MM.1S (cell line): ENCODE measurements around the gene DCTN1.

Source experiments
- DNase-seq: peaks from one replicate; pipeline ENCODE4 v3.0.0-alpha.2; 2015
- H2AFZ ChIP-seq: fragments of 300-600 bp; sonication (generic); 2 replicates; pipeline ENCODE4 v1.6.0; 2016; ENCODE audit warnings: antibody characterized with exemption, low read length
- H3F3A ChIP-seq: fragments of 300-600 bp; sonication (generic); 2 replicates; pipeline ENCODE4 v1.6.1; 2016; ENCODE audit warnings: mild to moderate bottlenecking, antibody characterized with exemption, low read length, moderate library complexity, mixed read lengths; ENCODE audit not compliant: insufficient read depth
- H3K27ac ChIP-seq: fragments of 300-600 bp; sonication (generic); 2 replicates; pipeline ENCODE4 v1.5.1; 2016; ENCODE audit warnings: mild to moderate bottlenecking, low read length
- H3K27me3 ChIP-seq: fragments of 300-600 bp; sonication (generic); replicated peaks from 2 replicates; pipeline ENCODE4 v1.6.0; 2016; ENCODE audit warnings: low read length; ENCODE audit not compliant: insufficient read depth
- H3K36me3 ChIP-seq: fragments of 300-600 bp; sonication (generic); replicated peaks from 2 replicates; pipeline ENCODE4 v1.6.1; 2016; ENCODE audit warnings: mild to moderate bottlenecking, low read length, mixed read lengths; ENCODE audit not compliant: insufficient read depth
- H3K4me1 ChIP-seq: fragments of 300-600 bp; sonication (generic); 2 replicates; pipeline ENCODE4 v1.6.1; 2016; ENCODE audit warnings: low read length, mixed read lengths
- H3K4me2 ChIP-seq: fragments of 300-600 bp; sonication (generic); 2 replicates; pipeline ENCODE4 v1.6.0; 2016; ENCODE audit warnings: low read depth, low read length
- H3K4me3 ChIP-seq: fragments of 300-600 bp; sonication (generic); 2 replicates; pipeline ENCODE4 v1.5.1; 2016; ENCODE audit warnings: low read length, mixed read lengths
- H3K79me2 ChIP-seq: fragments of 300-600 bp; sonication (generic); 2 replicates; pipeline ENCODE4 v1.6.1; 2016; ENCODE audit warnings: mixed run types, low read length, mixed read lengths
- H3K9ac ChIP-seq: fragments of 300-600 bp; sonication (generic); 2 replicates; pipeline ENCODE4 v1.6.1; 2016; ENCODE audit warnings: low read length, mixed read lengths
- H3K9me2 ChIP-seq: fragments of 300-600 bp; sonication (generic); replicated peaks from 2 replicates; pipeline ENCODE4 v1.6.1; 2016; ENCODE audit warnings: mild to moderate bottlenecking, low read length, mixed read lengths; ENCODE audit not compliant: insufficient read depth
- H3K9me3 ChIP-seq: fragments of 300-600 bp; sonication (generic); replicated peaks from 2 replicates; pipeline ENCODE4 v1.6.1; 2016; ENCODE audit warnings: mild to moderate bottlenecking, low read length, mixed read lengths; ENCODE audit not compliant: insufficient read depth
- H4K20me1 ChIP-seq: fragments of 300-600 bp; sonication (generic); 2 replicates; pipeline ENCODE4 v1.6.1; 2016; ENCODE audit warnings: mild to moderate bottlenecking, low read length, moderate library complexity, mixed read lengths; ENCODE audit not compliant: insufficient read depth
- CTCF ChIP-seq: fragments of 300-600 bp; sonication (generic); IDR thresholded peaks from 2 replicates; pipeline ENCODE4 v1.5.1; 2016; ENCODE audit warnings: antibody characterized with exemption, low read length, mixed read lengths
- EZH2 ChIP-seq: fragments of 300-600 bp; sonication (generic); optimal IDR thresholded peaks from 2 replicates; pipeline ENCODE3; 2017; ENCODE audit warnings: low read depth, mild to moderate bottlenecking, antibody characterized with exemption, low read length, mixed read lengths
- EZH2phosphoT487 ChIP-seq: fragments of 300-600 bp; sonication (generic); IDR thresholded peaks from 2 replicates; pipeline ENCODE4 v1.6.1; 2018; ENCODE audit warnings: antibody characterized with exemption, low read length

DCTN1 gene

GRCh38 chr2:74420006-74420405 is 39.9 kb upstream of the DCTN1 start:
- Histone ChIP-seq H3K4me3 (no peak overlapping the region), H3K27ac (no peak overlapping the region; the same call in 1 of the 2 replicates), H3K9me2 (no peaks in the 10 kb centered on the region), H3K4me2 (no peak overlapping the region), H3K79me2 (no peaks in the 10 kb centered on the region), H3K9me3 (no peaks in the 10 kb centered on the region), H3K27me3 (no peaks in the 10 kb centered on the region), H3K9ac (no peak overlapping the region), H2AFZ (no peak overlapping the region), H3K4me1 (peaks cover 16% of the 10 kb centered on the region), H4K20me1 (no peaks in the 10 kb centered on the region), H3K36me3 (no peaks in the 10 kb centered on the region), H3F3A (peaks cover 8% of the 10 kb centered on the region; the same call in 1 of the 2 replicates)
- no peak for DNase-seq
- TF ChIP-seq EZH2phosphoT487, result no peak
- TF ChIP-seq EZH2, result no peak
- TF ChIP-seq CTCF, result no peak

GRCh38 chr2:74419345-74419744 is 39.2 kb upstream of the DCTN1 start:
- no peaks in the 10 kb centered on the region for H3K79me2 ChIP-seq
- peak overlapping the region; percentile 33; the same call in 1 of the 2 replicates for H3K4me2 ChIP-seq

GRCh38 chr2:74418312-74418711 is 38.2 kb upstream of the DCTN1 start:
- TF ChIP-seq EZH2, result no peak
- no peak for TF ChIP-seq CTCF
- no peak for TF ChIP-seq EZH2phosphoT487
- DNase-seq, result no peak
- H3K4me2 ChIP-seq, result no peak overlapping the region
- H3K9me3 ChIP-seq, result no peaks in the 10 kb centered on the region
- no peak overlapping the region for H3K27ac ChIP-seq
- H3K4me1 ChIP-seq, result peaks cover 16% of the 10 kb centered on the region
- H3K4me3 ChIP-seq, result no peak overlapping the region
- H3K9ac ChIP-seq, result no peak overlapping the region
- peaks cover 8% of the 10 kb centered on the region; the same call in 1 of the 2 replicates for H3F3A ChIP-seq
- no peaks in the 10 kb centered on the region for H4K20me1 ChIP-seq
- no peaks in the 10 kb centered on the region for H3K27me3 ChIP-seq
- H2AFZ ChIP-seq, result no peak overlapping the region
- H3K9me2 ChIP-seq, result no peaks in the 10 kb centered on the region
- no peaks in the 10 kb centered on the region for H3K79me2 ChIP-seq
- no peaks in the 10 kb centered on the region for H3K36me3 ChIP-seq

More at GRCh38 chr2:74419345-74419744, 39.2 kb upstream of the DCTN1 start:
- Histone ChIP-seq H3K4me1 (peaks cover 16% of the 10 kb centered on the region), H3K27me3 (no peaks in the 10 kb centered on the region), H3K36me3 (no peaks in the 10 kb centered on the region), H4K20me1 (no peaks in the 10 kb centered on the region), H3K9me3 (no peaks in the 10 kb centered on the region), H3K27ac (peak overlapping the region; percentile 13; the same call in 1 of the 2 replicates), H3F3A (peaks cover 8% of the 10 kb centered on the region; the same call in 1 of the 2 replicates), H2AFZ (no peak overlapping the region), H3K4me3 (no peak overlapping the region), H3K9ac (no peak overlapping the region), H3K9me2 (no peaks in the 10 kb centered on the region)
- DNase-seq, result no peak
- TF ChIP-seq EZH2phosphoT487 (no peak), CTCF (no peak), EZH2 (no peak)
